GM11168 (cell line): ENCODE data around the gene GALNT16.
"Not testable (repeated sequence)": the region's sequence is repeated elsewhere in the genome, so short reads cannot be mapped to it uniquely, and the experiment has no call there.

Source experiments
- in situ Hi-C: fragments of 300-500 bp; cut with MboI; formaldehyde crosslinking; loops from one replicate; pipeline ENCODE4 v1.12.0; 2022; ENCODE audit warnings: low sequenced_read_pairs; ENCODE audit not compliant: unreplicated experiment

Gene GALNT16

DNA sequence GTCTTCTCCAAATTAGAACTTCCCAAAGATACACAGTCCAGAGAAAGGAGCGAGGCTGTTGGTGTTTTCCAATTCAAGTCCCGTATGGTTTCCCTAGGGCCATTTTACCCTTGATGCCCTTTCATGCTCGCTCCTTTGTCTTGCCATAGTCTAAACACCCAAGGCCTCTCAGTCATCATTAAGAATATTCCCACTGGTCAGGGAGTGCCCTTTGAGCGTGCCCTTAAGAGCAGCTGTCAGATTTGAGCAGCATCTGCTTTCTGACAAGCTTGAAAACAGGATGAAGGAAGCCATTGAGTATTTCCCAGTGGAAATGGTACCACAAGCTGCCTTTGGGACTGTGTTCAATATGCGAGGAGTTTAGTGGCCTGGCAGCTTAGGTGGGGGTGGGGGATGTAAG lies 10.4 kb upstream of the GALNT16 start:
- in situ Hi-C loops: loop anchor here (10.0 to 25.0 kb wide), 2 partner anchors 205 to 488 kb away; no protein-coding TSS in a partner anchor

DNA sequence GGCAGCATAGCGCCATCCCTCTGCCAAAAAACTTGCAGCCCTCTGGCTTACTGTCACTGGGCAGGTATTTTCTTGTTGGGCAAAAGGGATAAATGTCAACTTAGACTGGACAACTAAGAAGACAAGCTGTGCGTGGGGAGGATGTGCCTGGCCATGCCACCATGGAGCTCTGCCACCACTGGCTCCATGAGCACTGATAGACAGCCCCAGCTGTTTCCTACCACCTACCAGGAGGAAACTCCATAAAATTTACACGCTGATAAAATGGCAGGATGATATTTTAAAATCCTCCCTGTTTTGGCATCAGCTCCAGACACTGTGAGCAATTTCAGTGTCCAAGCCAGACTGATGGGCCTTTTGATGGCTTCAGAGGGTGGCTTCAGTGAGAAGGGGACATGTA lies 7.1 kb upstream of the GALNT16 start:
- in situ Hi-C loops: loop anchor here (10.0 kb wide), 1 partner anchor 202 kb away; no protein-coding TSS in a partner anchor

DNA sequence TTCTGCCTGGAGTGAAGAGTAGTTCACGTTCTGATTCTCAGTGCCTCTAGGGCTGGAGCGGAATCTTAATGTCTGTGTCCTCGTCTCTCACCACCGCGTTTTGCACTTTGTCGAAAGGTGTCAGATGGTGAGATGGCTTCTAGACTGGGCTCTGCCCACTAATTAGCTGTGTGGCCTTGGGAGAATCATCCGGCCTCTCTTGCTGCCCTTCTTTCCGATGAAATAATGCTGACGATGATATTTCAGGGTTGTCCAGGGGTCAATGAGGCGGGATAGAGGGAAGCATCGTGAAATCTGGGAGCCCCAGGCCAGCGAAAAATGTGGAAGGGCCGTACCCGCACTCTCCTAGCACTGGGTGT lies 811 bp upstream of the GALNT16 start:
- in situ Hi-C loops: loop anchor here (10.0 kb wide), 1 partner anchor 196 kb away; no protein-coding TSS in a partner anchor

DNA sequence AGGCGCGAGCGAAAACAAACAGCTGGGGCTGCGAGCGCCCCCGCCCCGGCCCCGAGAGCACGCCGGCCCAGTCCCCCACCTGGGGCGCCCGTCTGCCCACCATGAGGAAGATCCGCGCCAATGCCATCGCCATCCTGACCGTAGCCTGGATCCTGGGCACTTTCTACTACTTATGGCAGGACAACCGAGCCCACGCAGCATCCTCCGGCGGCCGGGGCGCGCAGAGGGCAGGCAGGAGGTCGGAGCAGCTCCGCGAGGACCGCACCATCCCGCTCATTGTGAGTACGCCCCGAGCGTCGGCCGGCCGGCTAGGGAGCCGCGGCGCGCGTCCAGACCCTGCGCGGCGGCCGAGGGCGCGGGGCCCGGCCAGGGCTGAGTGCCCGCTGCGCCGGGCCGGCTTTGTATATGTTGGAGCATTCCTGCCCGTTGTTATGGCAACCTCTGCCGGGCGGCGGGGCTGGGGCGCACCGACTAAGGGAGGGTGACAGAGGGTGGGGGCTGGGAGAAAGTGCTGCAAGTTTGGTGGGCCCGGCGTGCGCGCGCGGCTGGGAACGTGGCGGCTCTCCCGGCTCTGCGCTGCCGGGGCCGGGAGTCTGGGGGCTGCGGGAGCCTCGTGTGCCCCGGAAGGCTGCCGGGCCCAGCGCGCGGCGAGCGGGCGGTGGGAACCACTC lies 367 bp downstream of the GALNT16 start:
- in situ Hi-C loops: no loop called here

DNA sequence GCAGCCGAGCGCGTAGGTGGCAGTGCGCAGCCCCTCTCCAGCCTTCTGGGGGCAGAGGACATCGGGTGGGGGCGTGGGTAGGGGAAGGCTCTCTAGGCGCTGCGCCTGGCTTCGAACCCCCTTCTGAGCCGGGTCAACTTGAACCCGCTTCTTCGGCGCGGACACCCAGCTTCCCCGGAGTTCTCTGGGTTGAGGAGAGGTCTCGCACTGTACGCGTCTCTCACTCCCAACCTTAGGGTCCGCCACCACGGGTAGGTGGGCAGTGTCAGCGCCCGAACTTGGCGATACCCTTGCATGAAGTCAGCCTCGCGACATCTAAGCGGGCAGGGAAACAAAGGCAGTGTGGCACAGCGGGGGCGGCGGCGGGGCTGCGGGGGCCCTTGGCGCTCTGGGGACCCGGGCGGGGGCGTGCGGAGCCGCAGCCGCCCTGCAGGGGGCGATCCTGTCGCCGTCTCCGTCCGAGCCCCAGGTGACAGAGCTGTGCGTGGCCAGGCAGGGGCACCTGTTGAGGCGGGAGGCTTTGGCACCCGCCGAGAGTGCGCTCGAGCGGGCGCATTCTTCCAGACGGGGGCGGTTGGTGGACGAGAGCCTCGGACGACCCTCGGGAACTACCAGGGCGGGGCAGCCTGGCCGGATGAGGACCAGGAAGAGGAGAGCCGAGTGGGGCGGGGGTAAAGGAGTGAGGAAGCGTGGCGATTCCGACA lies 1.1 kb downstream of the GALNT16 start:
- in situ Hi-C loops: no loop called here

DNA sequence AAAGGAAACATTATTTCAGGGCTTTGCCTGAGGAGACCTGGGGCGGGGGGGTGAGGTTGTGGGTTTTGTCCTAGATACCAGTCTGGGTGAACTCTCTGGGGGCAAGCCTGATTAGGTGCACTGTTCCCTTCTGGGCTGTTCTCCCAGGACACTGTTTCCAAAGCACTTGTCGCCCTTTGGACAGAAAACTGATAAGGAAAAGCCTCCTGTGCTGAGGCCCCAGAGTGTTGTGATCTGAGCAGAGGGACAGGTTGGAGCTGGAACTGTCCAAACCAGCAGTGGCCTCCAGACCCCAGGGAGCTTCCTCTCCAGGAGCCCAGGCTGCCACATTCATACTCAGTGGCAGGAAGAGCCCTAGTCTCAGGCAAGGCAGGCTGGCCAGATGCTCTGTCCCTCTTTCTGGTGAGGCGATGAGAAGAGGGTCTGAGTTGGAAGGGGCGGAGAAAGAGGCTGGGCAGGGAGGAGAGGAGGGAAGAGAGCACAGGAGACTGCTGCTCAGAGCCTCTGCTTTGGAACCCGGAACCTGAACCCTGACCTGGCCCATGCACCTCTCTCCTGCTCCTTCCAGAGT lies 1.9 kb downstream of the GALNT16 start:
- in situ Hi-C loops: no loop called here

DNA sequence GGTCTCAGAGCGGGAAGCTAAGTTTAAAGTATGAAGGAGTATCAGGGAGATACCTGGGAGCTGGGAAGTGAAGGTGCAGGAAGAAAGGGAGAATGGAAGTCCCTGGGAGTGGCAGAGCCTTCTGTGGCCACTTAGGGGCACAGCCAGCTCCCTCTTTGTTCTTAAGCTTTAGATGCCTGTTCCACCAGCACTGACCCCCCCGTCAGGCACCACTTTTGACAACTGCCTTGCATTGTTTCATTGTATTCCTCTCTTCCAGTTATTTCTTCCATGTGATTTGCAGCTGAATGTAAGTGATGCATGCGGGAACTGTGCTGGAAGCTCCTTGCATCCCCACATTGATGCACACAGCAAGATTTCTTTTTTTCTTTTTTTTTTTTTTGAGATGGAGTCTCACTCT lies 2.6 kb downstream of the GALNT16 start:
- in situ Hi-C loops: no loop called here

DNA sequence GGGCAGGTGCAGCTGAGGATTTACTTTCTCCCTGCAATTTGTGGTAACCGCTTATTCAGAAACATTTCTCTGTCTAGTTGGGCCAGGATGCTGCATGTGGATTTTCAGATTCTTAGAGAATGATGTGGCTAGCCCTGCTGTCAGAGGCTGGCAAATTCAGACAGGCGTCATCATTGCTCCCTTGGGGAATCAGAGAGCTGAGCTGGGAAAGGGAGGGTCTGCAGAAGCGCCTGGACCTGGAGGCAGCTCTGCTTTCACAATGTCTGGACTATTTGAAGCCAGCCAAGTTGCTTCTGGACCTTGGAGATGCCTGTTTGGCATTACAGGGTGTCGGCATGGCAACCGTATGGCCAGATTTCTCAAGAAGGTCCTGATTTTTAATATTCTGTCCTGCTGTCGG lies 3.4 kb downstream of the GALNT16 start:
- in situ Hi-C loops: no loop called here

DNA sequence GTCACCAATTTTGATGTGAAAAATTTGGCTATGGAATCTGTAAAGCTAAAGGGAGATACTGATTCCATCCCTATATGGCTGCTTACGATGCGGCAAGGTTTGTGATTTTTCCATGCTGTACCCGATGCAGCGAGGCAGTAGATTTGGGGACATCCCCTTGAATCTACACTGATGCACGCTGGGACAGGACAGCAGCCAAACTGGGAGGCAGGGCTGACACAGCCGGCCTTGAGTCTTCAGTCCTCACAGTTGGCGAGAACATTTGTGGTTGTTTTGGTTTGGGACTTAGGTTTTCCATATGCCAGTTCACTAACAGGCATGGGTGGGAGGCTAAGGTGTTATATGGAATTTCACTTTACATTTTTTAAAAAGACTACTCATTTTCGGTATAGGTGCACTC lies 3.8 kb downstream of the GALNT16 start:
- in situ Hi-C loops: no loop called here

DNA sequence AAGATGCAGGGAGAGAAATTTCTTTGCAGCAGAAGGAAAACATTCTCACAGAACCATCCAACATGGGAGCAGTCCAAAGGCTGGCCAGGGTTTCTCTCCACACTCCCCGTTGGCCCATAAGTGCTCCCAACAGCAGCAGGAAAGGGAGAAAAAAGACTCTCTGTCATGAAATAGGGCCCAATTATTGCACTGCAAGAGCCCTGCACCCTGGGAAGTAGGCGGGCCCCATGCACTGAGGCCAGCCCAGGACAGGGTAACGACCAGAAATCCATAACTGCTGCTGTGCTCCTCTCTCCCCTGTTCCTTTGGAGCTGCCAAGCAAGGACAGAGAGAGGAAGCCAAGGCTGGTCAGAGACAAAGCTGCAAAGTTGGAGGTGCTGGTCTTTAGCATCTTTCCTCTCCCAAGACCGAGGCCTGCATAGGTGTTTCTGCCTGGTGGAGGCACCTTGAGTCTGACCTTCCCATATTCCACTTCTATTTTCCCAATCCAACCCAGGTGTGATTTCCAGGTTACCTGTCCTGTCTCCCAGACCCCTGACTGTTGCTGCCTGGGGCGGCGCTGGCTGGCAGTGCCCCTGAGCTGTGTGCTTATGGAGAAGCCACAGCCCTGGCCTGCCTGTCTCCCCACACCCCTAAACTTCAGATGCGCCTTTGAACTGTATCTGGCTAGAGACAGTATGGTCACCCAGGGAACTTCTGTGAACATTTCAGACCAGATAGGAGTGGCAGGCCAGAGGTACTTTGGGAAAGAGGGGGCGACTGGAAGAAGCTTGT lies 6.8 kb downstream of the GALNT16 start:
- in situ Hi-C loops: no loop called here

DNA sequence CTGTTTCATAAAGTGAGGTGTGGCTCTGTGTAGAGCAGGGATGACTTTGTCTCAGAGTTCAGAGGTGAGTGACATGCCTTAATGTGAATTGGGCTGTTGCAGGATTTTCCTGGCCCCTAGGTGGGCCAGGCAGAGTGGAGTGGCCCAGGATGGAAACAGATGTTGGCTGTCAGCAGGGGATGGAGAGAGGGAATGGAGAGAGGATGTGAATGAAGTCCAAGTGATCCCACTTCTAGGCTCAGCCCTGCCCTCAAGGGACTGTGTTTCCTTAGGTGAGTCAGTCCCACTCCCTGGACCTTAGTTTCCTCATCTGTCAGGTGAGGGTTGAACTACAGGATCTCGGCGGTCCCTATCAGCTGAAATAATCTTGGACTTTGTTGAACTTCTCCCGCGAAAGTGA lies 7.5 kb downstream of the GALNT16 start:
- in situ Hi-C loops: no loop called here

DNA sequence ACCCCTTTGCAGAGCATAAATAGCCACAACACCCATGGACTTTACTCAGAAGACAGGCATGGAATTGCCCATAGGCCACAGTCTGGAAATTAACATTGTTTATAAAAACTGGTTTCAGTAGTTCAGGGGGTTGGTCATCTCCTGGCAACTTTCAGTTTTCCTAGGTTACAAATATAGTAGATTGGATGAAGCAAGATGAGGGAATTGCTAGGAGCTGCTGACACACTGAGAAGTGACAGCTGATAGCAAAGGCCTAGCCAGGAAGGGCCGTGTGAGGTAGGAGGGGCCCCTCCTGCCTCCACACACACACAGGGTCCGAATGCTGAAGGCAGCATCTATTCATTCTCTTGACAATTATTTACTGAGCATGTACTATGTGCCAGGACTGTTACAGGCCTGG lies 8.3 kb downstream of the GALNT16 start:
- in situ Hi-C loops: no loop called here

DNA sequence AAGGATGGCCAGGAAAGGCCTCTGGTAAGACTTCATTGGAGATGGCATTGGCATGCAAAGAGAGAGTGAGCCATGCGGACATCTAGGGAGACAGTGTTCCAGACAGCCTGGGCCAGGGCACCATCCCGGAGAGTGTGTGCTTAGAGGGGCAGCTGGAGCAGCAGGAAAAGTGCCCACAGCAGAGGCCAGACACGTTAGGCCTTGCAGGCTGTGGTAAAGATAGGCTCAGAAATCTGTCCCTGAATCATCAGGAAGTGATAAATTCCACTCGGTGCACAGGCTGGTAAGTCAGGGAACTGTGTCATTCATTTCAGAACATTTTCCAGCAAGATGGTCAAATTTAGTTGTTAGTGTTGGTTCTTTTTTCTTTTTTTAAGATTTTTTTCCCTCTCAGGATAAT lies 8.8 kb downstream of the GALNT16 start:
- in situ Hi-C loops: no loop called here

DNA sequence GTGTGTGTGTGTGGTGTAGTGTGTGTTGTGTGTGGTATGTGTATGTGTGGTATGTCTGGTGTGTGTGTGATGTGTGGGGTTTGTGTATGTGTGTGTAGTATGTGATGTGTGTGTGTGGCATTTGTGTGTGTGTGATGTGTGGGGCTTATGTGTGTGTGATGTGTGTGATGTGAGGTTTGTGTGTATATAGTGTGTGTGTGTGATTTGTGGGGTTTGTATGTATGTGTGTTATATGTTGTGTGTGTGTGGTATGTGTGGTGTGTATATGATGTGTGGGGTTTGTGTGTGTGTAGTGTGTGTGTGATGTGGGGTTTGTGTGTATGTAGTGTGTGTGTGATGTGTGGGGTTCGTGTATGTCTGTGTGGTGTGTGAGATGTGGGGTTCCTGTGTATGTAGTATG lies 9.4 kb downstream of the GALNT16 start:
- in situ Hi-C loops: no loop called here

DNA sequence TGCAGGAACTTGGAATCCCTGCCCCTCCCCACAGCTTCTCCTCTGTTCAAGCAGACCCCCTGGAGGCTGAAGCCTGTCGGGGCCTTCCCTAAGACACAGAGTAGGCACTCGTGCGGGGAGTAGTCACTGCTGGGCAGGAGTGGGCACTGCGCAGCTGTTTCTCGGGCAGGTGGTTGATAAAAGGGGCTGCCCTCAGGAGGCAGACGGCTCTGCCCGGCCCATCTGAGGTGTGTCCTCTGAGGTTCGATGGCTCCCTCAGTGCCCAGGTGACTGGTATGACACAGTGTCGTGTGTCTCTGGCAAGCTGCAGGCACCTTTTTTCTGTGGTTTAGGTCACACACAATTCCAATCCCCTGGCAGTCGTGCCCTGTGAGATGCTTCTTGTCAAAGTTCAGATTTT lies 10.1 kb downstream of the GALNT16 start:
- in situ Hi-C loops: no loop called here

DNA sequence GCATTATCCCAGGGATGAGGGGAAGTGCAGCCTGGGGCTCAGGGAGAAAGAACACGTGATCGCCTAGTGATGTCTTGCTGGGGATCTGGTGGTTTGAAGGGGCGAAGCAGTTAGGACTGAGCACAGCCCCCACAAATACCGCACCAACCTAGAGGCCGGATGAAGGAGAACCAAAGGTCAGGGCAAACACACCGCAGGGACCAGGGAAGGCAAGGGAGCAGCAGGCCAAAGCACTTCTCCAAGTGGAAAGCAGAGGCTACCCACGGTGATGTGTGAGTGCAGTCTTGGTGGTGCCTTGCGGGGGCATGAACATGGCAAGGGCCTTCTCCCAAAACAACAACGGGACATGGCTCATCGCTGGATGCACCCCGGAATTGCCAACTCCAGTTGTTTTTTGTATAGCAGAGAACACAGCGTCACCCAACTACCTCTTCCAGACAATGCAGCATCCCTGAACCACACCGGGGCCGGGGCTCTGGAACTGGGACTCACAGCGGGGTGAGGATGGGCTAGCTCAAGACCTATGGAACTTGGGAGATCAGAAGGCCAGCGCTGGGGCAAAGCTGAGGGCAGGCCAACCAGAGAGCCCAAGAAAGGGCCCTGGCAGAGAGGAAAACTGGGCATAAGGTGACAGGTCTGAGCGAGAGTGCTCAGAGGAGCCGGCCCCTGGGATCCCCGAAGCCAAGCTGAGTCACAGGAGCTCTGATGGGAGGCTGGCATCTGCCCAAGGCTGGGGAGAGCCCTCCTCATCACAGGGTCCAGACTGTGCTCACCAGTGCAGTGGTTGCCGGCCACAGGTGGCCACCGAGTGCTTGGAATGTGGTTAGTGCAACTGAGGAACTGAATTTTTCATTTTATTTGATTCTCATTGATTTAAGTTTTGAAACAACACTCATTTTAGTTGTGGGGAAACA lies 11.1 kb downstream of the GALNT16 start:
- in situ Hi-C loops: no loop called here

DNA sequence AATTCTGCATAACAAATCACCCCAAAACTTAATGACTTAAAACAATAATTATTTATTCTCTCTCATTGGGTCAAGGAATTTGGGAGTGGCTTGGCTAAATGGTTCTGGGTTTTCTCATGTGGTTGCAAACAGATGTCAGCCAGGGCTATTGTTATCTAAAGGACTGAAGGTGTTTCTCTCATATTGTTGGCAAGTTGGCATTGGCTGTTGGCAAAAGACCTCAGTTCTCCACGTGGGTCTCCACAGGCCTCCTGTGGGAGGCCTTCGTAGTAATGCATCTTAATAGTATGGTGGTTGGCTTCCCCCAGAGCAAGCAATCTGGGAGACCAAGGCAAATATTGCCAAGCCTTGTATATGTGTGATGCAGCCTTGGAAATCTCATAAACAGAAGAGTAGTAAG lies 14.4 kb downstream of the GALNT16 start:
- in situ Hi-C loops: no loop called here

DNA sequence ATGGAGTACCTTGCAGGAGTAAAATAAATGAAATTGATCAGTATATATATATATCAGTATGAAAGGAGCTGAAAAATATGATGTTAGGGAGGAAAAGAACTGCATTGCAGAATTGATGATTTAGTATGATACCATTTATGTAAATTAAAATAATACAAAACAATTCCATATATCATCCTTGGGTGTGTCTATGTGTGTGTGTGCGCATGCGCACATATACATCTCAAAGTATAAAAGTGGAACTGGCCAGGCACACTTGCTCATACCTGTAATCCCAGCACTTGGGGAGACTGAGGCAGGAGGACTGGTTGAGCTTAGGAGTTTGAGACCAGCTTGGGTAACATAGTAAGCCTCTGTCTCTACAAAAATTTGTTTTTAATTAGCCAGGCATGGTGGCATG lies 15.4 kb downstream of the GALNT16 start:
- in situ Hi-C loops: no loop called here

DNA sequence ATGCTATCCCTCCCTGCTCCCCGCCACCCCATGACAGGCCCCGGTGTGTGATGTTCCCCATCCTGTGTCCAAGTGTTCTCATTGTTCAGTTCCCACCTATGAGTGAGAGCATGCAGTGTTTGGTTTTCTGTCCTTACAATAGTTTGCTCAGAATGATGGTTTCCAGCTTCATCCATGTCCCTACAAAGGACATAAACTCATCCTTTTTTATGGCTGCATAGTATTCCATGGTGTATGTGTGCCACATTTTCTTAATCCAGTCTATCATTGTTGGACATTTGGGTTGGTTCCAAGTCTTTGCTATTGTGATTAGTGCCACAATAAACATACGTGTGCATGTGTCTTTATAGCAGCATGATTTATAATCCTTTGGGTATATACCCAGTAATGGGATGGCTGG lies 17.4 kb downstream of the GALNT16 start:
- in situ Hi-C loops: not testable (repeated sequence)

DNA sequence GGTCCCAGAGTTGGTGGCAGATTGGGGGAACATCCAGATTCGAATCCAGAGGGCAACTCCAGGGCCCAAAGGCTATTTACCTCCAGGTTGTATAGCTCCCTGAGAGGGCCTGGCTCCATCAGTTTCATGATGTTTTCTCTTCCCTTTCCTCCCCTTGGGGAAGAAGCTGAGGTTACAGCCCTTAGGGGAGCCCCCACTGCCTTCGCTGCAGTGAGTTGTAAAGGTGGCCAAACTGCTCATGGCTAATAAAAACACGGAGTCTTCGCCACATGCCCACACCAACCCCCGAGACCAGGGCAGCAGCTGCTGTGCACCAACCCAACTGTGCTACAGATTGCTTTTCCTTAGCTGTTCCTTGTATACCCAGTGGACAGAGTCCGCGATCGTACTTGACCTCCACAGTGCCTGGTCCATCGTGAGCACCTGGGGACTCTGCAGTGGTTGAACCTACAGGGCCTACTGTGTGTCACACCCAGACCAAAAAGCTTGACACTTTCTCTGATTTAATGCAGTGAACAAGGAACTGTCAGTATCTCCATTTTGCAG lies 20.9 kb downstream of the GALNT16 start:
- in situ Hi-C loops: no loop called here
